Endothelial cell of umbilical vein (primary cell): Measurements from ENCODE around the gene RMND1. TPM values are rescaled to one million over a fixed set of nuclear protein-coding genes. Genes with fewer than 3 reads are reported as not detected.

Source experiments
- BruUV-seq: library from RNA; stranded (reverse); fragments of 400-500 nt; replicated peaks from 2 replicates; lab custom pipeline; 2021; lab: Mats Ljungman, UMichigan
- CTCF ChIA-PET: fragments of 300-600, 350-600 bp; sonication (Branson Sonifier 250); formaldehyde crosslinking; loops from one replicate; lab custom pipeline; 2021; ENCODE audit warnings: antibody characterized with exemption, inconsistent platforms; lab: Charles Lee
- POLR2A ChIA-PET: fragments of 300-600, 350-600 bp; sonication (Branson Sonifier 250); formaldehyde crosslinking; loops from one replicate; lab custom pipeline; 2021; ENCODE audit warnings: antibody characterized with exemption, inconsistent platforms; lab: Charles Lee
- DNase-seq: peaks from one replicate; pipeline ENCODE4 v3.0.0-alpha.2; 2011; ENCODE audit warnings: low read depth, low spot score
- FAIRE-seq: peaks from 2 replicates; lab custom pipeline; 2011; peaks lifted over from hg19 to GRCh38; lab: Jason Lieb, UNC
- H2AFZ ChIP-seq: 2 replicates; pipeline ENCODE4 v1.6.0; 2012; ENCODE audit warnings: low read depth, low read length, control low read depth, inconsistent platforms
- H3K27ac ChIP-seq: 2 replicates; pipeline ENCODE4 v1.5.1; 2011; ENCODE audit warnings: low read depth, mild to moderate bottlenecking, control low read depth, low read length, moderate library complexity; ENCODE audit not compliant: insufficient read depth
- H3K27me3 ChIP-seq, 2 experiments: 2 replicates each; pipeline versions ENCODE4 v1.6.0 to v1.6.1; 2011; ENCODE audit warnings: low read length in 2 of 2, mixed read lengths in 1 of 2; ENCODE audit not compliant: control insufficient read depth in 2 of 2, insufficient read depth in 2 of 2
- H3K36me3 ChIP-seq, 2 experiments: 2 replicates in 1 of 2; 3 replicates in 1 of 2; pipeline ENCODE4 v1.5.1; 2011; ENCODE audit warnings: low read length in 2 of 2, mild to moderate bottlenecking in 1 of 2, moderate library complexity in 1 of 2; ENCODE audit not compliant: control insufficient read depth in 2 of 2, insufficient read depth in 2 of 2; ENCODE audit errors: extremely low read depth in 1 of 2
- H3K4me1 ChIP-seq: 3 replicates; pipeline ENCODE4 v1.5.1; 2011; ENCODE audit warnings: mild to moderate bottlenecking, low read length; ENCODE audit not compliant: control insufficient read depth, insufficient read depth; ENCODE audit errors: extremely low read depth
- H3K4me2 ChIP-seq: 2 replicates; pipeline ENCODE4 v1.6.1; 2011; ENCODE audit warnings: low read length, control low read depth, mixed read lengths; ENCODE audit not compliant: insufficient read depth
- H3K4me3 ChIP-seq, 3 experiments: fragments of 200-600 bp in 1 of 3; sonication (generic), shearing (Covaris generic) in 1 of 3; replicated peaks in 1 of 3; 2 replicates each; pipeline ENCODE4 v1.5.1; 2011 to 2016; ENCODE audit warnings: control low read depth in 3 of 3, low read length in 3 of 3, mild to moderate bottlenecking in 2 of 3, inconsistent platforms in 1 of 3, low read depth in 1 of 3, moderate library complexity in 1 of 3; ENCODE audit not compliant: insufficient read depth in 1 of 3
- H3K79me2 ChIP-seq: 2 replicates; pipeline ENCODE4 v1.6.0; 2012; ENCODE audit warnings: low read length, inconsistent platforms; ENCODE audit not compliant: control insufficient read depth, insufficient read depth
- H3K9ac ChIP-seq: replicated peaks from 2 replicates; pipeline ENCODE3; 2011; ENCODE audit warnings: low read length, control low read depth; ENCODE audit not compliant: insufficient read depth; ENCODE audit errors: extremely low read depth
- H3K9me1 ChIP-seq: replicated peaks from 3 replicates; pipeline ENCODE4 v1.6.0; 2011; ENCODE audit warnings: mild to moderate bottlenecking, low read length; ENCODE audit not compliant: control insufficient read depth, insufficient read depth; ENCODE audit errors: extremely low read depth
- H3K9me3 ChIP-seq: replicated peaks from 2 replicates; pipeline ENCODE4 v1.5.1; 2012; ENCODE audit warnings: low read length, inconsistent platforms; ENCODE audit not compliant: control insufficient read depth, insufficient read depth
- H4K20me1 ChIP-seq: replicated peaks from 2 replicates; pipeline ENCODE3; 2011; ENCODE audit warnings: mild to moderate bottlenecking, low read length; ENCODE audit not compliant: control insufficient read depth, insufficient read depth; ENCODE audit errors: extremely low read depth
- CTCF ChIP-seq, 2 donors: IDR thresholded peaks; 1 replicate in 1 of 2; 2 replicates in 1 of 2; pipeline ENCODE4 v1.5.1; 2011; ENCODE audit warnings: low read length in 2 of 2, mild to moderate bottlenecking in 2 of 2, moderate library complexity in 2 of 2, control low read depth in 1 of 2, inconsistent platforms in 1 of 2, low read depth in 1 of 2; ENCODE audit not compliant: insufficient read depth in 1 of 2; ENCODE audit errors: extremely low read depth in 1 of 2
- EZH2 ChIP-seq: IDR thresholded peaks from 2 replicates; pipeline ENCODE4 v1.6.1; 2012; ENCODE audit warnings: borderline replicate concordance, low read depth, mild to moderate bottlenecking, moderate library complexity, low read length, inconsistent platforms; ENCODE audit not compliant: severe bottlenecking
- FOS ChIP-seq: IDR thresholded peaks from 2 replicates; pipeline ENCODE4 v1.6.1; 2011; ENCODE audit warnings: mild to moderate bottlenecking, low read length, moderate library complexity, borderline replicate concordance; ENCODE audit not compliant: insufficient read depth
- GATA2 ChIP-seq: IDR thresholded peaks from 2 replicates; pipeline ENCODE4 v1.7.0; 2011; ENCODE audit warnings: low read depth, mild to moderate bottlenecking, moderate library complexity, mixed read lengths, low read length; ENCODE audit not compliant: insufficient read length, insufficient read depth
- JUN ChIP-seq: IDR thresholded peaks from 2 replicates; pipeline ENCODE4 v1.6.1; 2011; ENCODE audit warnings: borderline replicate concordance, low read depth; ENCODE audit not compliant: insufficient read length, insufficient read depth
- MAX ChIP-seq: IDR thresholded peaks from 2 replicates; pipeline ENCODE4 v1.6.1; 2011; ENCODE audit not compliant: insufficient read depth, insufficient read length
- MYC ChIP-seq: IDR thresholded peaks from one replicate; pipeline ENCODE4 v1.6.1; 2011; ENCODE audit warnings: mild to moderate bottlenecking, low read depth, low read length
- POLR2A ChIP-seq: IDR thresholded peaks from 2 replicates; pipeline ENCODE4 v1.6.1; 2012; ENCODE audit warnings: low read depth, mild to moderate bottlenecking, control low read depth, low read length
- POLR2AphosphoS5 ChIP-seq: IDR thresholded peaks from 2 replicates; pipeline ENCODE4 v1.6.1; 2012; ENCODE audit warnings: low read depth, mild to moderate bottlenecking, control low read depth, low read length, moderate library complexity; ENCODE audit not compliant: insufficient read depth
- dilution Hi-C: fragments of 300-500 bp; cut with MboI; formaldehyde crosslinking; loops from one replicate; pipeline ENCODE4 v1.15.0; 2019; ENCODE audit warnings: low sequenced_read_pairs; ENCODE audit not compliant: extremely low pct_ligation_motif_present
- intact Hi-C: fragments of 100-400 bp; cut with micrococcal nuclease; formaldehyde crosslinking; loops from one replicate; pipeline ENCODE4 v1.10.0; 2022
- polyA plus RNA-seq, 4 experiments: library from polyadenylated mRNA; depleted of rRNA in 3 of 4; stranded (reverse) in 3 of 4; unstranded in 1 of 4; fragments of >200 nt; gene quantifications; 2 replicates each; pipeline versions ENCODE4 v1.2.1 to v1.2.3, GENCODE V29; 2011 to 2012; ENCODE audit warnings: missing spikeins in 1 of 4
- total RNA-seq: library from RNA; stranded (reverse); gene quantifications from 2 replicates; pipeline ENCODE4 v1.2.3, GENCODE V29; 2021

Gene RMND1
- total and polyA plus RNA-seq, 2 donors (not counting 3 experiments of a cell fraction or from before 2014, with no cell fraction given): 6.3 to 21.4 TPM

GRCh38 chr6:151498327-151498726, 46.4 kb upstream of the RMND1 start:
- BruUV-seq: no TSS peak
- TF ChIP-seq JUN (no peak), POLR2A (no peak), MAX (no peak)
- Histone ChIP-seq H3K9ac (no peak overlapping the region), H3K27me3 (no peaks in the 10 kb centered on the region), H4K20me1 (no peaks in the 10 kb centered on the region), H3K9me1 (no peaks in the 10 kb centered on the region), H3K4me3 (no peak overlapping the region), H3K79me2 (no peaks in the 10 kb centered on the region), H3K4me1 (peaks cover 21% of the 10 kb centered on the region), H3K36me3 (no peaks in the 10 kb centered on the region), H3K27ac (no peak overlapping the region), H3K4me2 (no peak overlapping the region), H3K9me3 (no peaks in the 10 kb centered on the region), H2AFZ (no peak overlapping the region)
- dilution Hi-C loops: no loop called here
- ChIA-PET CTCF (interaction anchor here (1.3 kb wide), 1 partner anchor 14 kb away, joined by 5 read pairs; no protein-coding TSS in a partner anchor), POLR2A (no interaction called here)
- DNase-seq: no peak
- no peak for FAIRE-seq
- intact Hi-C loops: no loop called here

- Histone ChIP-seq H3K4me2 (no peak overlapping the region), H3K27ac (no peak overlapping the region), H2AFZ (no peak overlapping the region), H3K9me3 (no peaks in the 10 kb centered on the region), H3K27me3 (no peaks in the 10 kb centered on the region), H3K79me2 (no peaks in the 10 kb centered on the region), H3K36me3 (no peaks in the 10 kb centered on the region), H3K9me1 (no peaks in the 10 kb centered on the region), H3K4me1 (peaks cover 23% of the 10 kb centered on the region), H3K4me3 (no peak overlapping the region), H4K20me1 (no peaks in the 10 kb centered on the region), H3K9ac (no peak overlapping the region)
- ChIA-PET CTCF (interaction anchor here (1.3 kb wide), 1 partner anchor 13 kb away, joined by 5 read pairs; no protein-coding TSS in a partner anchor), POLR2A (no interaction called here)
- dilution Hi-C loops: no loop called here
- no peak for TF ChIP-seq FOS
- no peak for TF ChIP-seq EZH2
- no peak for TF ChIP-seq POLR2A
- no peak for TF ChIP-seq POLR2AphosphoS5
- TF ChIP-seq JUN: no peak
- TF ChIP-seq CTCF (IDR thresholded peaks at IDR 0.05; ENCODE audit: extremely low read depth in 1 of 2, insufficient read depth in 1 of 2, low read depth in 1 of 2, low read length in 2 of 2): no peak
- no peak for TF ChIP-seq MYC
- no peak for TF ChIP-seq GATA2
- TF ChIP-seq MAX: no peak
- intact Hi-C loops: no loop called here
- FAIRE-seq (no peak), DNase-seq (no peak)
- no TSS peak for BruUV-seq
Observed at GRCh38 chr6:151497905-151498304, 46.0 kb upstream of the RMND1 start.
